ENCODE data around the gene SMOC2.
"Not testable (repeated sequence)": the region's sequence is repeated elsewhere in the genome, so short reads cannot be mapped to it uniquely, and the experiment has no call there.

Gene SMOC2

GRCh38 chr6:168528474-168529095 is 87.6 kb downstream of the SMOC2 start:
- H3K4me3 ChIP-seq (ENCODE audit: low read depth, low read length), result no peak overlapping the region
- H3K9me3 ChIP-seq (ENCODE audit: control insufficient read depth, insufficient read depth, low read length), result no peaks in the 10 kb centered on the region
- no peaks in the 10 kb centered on the region for H3K36me3 ChIP-seq (ENCODE audit: control insufficient read depth, insufficient read depth, low read length)
- no peaks in the 10 kb centered on the region for H3K4me1 ChIP-seq (ENCODE audit: control insufficient read depth, insufficient read depth, low read length)
- H3K27me3 ChIP-seq (ENCODE audit: control insufficient read depth, insufficient read depth, low read length), result no peaks in the 10 kb centered on the region
- no peak overlapping the region for H3K9ac ChIP-seq (ENCODE audit: low read depth, low read length)

GRCh38 chr6:168529214-168529613 is 88.2 kb downstream of the SMOC2 start:
- no peaks in the 10 kb centered on the region for H3K9me3 ChIP-seq (ENCODE audit: control insufficient read depth, insufficient read depth, low read length)
- H3K4me1 ChIP-seq (ENCODE audit: control insufficient read depth, insufficient read depth, low read length), result no peaks in the 10 kb centered on the region
- H3K4me3 ChIP-seq (ENCODE audit: low read depth, low read length), result no peak overlapping the region
- no peaks in the 10 kb centered on the region for H3K27me3 ChIP-seq (ENCODE audit: control insufficient read depth, insufficient read depth, low read length)
- H3K9ac ChIP-seq (ENCODE audit: low read depth, low read length), result no peak overlapping the region
- H3K36me3 ChIP-seq (ENCODE audit: control insufficient read depth, insufficient read depth, low read length), result no peaks in the 10 kb centered on the region

GRCh38 chr6:168530653-168531071 is 89.7 kb downstream of the SMOC2 start:
- H3K4me1 ChIP-seq (ENCODE audit: control insufficient read depth, insufficient read depth, low read length), result no peaks in the 10 kb centered on the region
- no peaks in the 10 kb centered on the region for H3K9me3 ChIP-seq (ENCODE audit: control insufficient read depth, insufficient read depth, low read length)
- H3K36me3 ChIP-seq (ENCODE audit: control insufficient read depth, insufficient read depth, low read length), result no peaks in the 10 kb centered on the region
- no peak overlapping the region for H3K9ac ChIP-seq (ENCODE audit: low read depth, low read length)
- no peak overlapping the region for H3K4me3 ChIP-seq (ENCODE audit: low read depth, low read length)
- H3K27me3 ChIP-seq (ENCODE audit: control insufficient read depth, insufficient read depth, low read length), result no peaks in the 10 kb centered on the region

GRCh38 chr6:168532070-168532469 is 91.1 kb downstream of the SMOC2 start:
- Histone ChIP-seq H3K36me3 (ENCODE audit: control insufficient read depth, insufficient read depth, low read length) (no peaks in the 10 kb centered on the region), H3K4me1 (ENCODE audit: control insufficient read depth, insufficient read depth, low read length) (no peaks in the 10 kb centered on the region), H3K27me3 (ENCODE audit: control insufficient read depth, insufficient read depth, low read length) (no peaks in the 10 kb centered on the region), H3K4me3 (ENCODE audit: low read depth, low read length) (no peak overlapping the region), H3K9me3 (ENCODE audit: control insufficient read depth, insufficient read depth, low read length) (no peaks in the 10 kb centered on the region), H3K9ac (ENCODE audit: low read depth, low read length) (no peak overlapping the region)

GRCh38 chr6:168533414-168533813 is 92.4 kb downstream of the SMOC2 start:
- H3K4me1 ChIP-seq (ENCODE audit: control insufficient read depth, insufficient read depth, low read length), result no peaks in the 10 kb centered on the region
- no peaks in the 10 kb centered on the region for H3K9me3 ChIP-seq (ENCODE audit: control insufficient read depth, insufficient read depth, low read length)
- no peaks in the 10 kb centered on the region for H3K36me3 ChIP-seq (ENCODE audit: control insufficient read depth, insufficient read depth, low read length)
- H3K27me3 ChIP-seq (ENCODE audit: control insufficient read depth, insufficient read depth, low read length), result no peaks in the 10 kb centered on the region
- H3K9ac ChIP-seq (ENCODE audit: low read depth, low read length), result no peak overlapping the region
- no peak overlapping the region for H3K4me3 ChIP-seq (ENCODE audit: low read depth, low read length)

GRCh38 chr6:168534265-168534664 is 93.3 kb downstream of the SMOC2 start:
- no peak overlapping the region for H3K4me3 ChIP-seq (ENCODE audit: low read depth, low read length)
- H3K9ac ChIP-seq (ENCODE audit: low read depth, low read length), result no peak overlapping the region
- no peaks in the 10 kb centered on the region for H3K4me1 ChIP-seq (ENCODE audit: control insufficient read depth, insufficient read depth, low read length)
- no peaks in the 10 kb centered on the region for H3K36me3 ChIP-seq (ENCODE audit: control insufficient read depth, insufficient read depth, low read length)
- H3K27me3 ChIP-seq (ENCODE audit: control insufficient read depth, insufficient read depth, low read length), result no peaks in the 10 kb centered on the region
- H3K9me3 ChIP-seq (ENCODE audit: control insufficient read depth, insufficient read depth, low read length), result no peaks in the 10 kb centered on the region

GRCh38 chr6:168535711-168536110 is 94.7 kb downstream of the SMOC2 start:
- no peaks in the 10 kb centered on the region for H3K4me1 ChIP-seq (ENCODE audit: control insufficient read depth, insufficient read depth, low read length)
- no peak overlapping the region for H3K4me3 ChIP-seq (ENCODE audit: low read depth, low read length)
- H3K36me3 ChIP-seq (ENCODE audit: control insufficient read depth, insufficient read depth, low read length), result no peaks in the 10 kb centered on the region
- no peaks in the 10 kb centered on the region for H3K27me3 ChIP-seq (ENCODE audit: control insufficient read depth, insufficient read depth, low read length)
- H3K9me3 ChIP-seq (ENCODE audit: control insufficient read depth, insufficient read depth, low read length), result no peaks in the 10 kb centered on the region
- no peak overlapping the region for H3K9ac ChIP-seq (ENCODE audit: low read depth, low read length)

GRCh38 chr6:168536196-168536595 is 95.2 kb downstream of the SMOC2 start:
- H3K36me3 ChIP-seq (ENCODE audit: control insufficient read depth, insufficient read depth, low read length), result no peaks in the 10 kb centered on the region
- peaks cover 4% of the 10 kb centered on the region for H3K4me1 ChIP-seq (ENCODE audit: control insufficient read depth, insufficient read depth, low read length)
- no peaks in the 10 kb centered on the region for H3K9me3 ChIP-seq (ENCODE audit: control insufficient read depth, insufficient read depth, low read length)
- H3K9ac ChIP-seq (ENCODE audit: low read depth, low read length), result no peak overlapping the region
- H3K27me3 ChIP-seq (ENCODE audit: control insufficient read depth, insufficient read depth, low read length), result no peaks in the 10 kb centered on the region
- H3K4me3 ChIP-seq (ENCODE audit: low read depth, low read length), result no peak overlapping the region

- Histone ChIP-seq H3K4me1 (ENCODE audit: control insufficient read depth, insufficient read depth, low read length) (peaks cover 7% of the 10 kb centered on the region), H3K27me3 (ENCODE audit: control insufficient read depth, insufficient read depth, low read length) (no peaks in the 10 kb centered on the region), H3K4me3 (ENCODE audit: low read depth, low read length) (no peak overlapping the region), H3K36me3 (ENCODE audit: control insufficient read depth, insufficient read depth, low read length) (no peaks in the 10 kb centered on the region), H3K9ac (ENCODE audit: low read depth, low read length) (no peak overlapping the region), H3K9me3 (ENCODE audit: control insufficient read depth, insufficient read depth, low read length) (no peaks in the 10 kb centered on the region)
Observed at GRCh38 chr6:168536665-168537539, 95.9 kb downstream of the SMOC2 start.

- Histone ChIP-seq H3K9ac (ENCODE audit: low read depth, low read length) (no peak overlapping the region), H3K9me3 (ENCODE audit: control insufficient read depth, insufficient read depth, low read length) (no peaks in the 10 kb centered on the region), H3K4me1 (ENCODE audit: control insufficient read depth, insufficient read depth, low read length) (peaks cover 7% of the 10 kb centered on the region), H3K27me3 (ENCODE audit: control insufficient read depth, insufficient read depth, low read length) (no peaks in the 10 kb centered on the region), H3K36me3 (ENCODE audit: control insufficient read depth, insufficient read depth, low read length) (no peaks in the 10 kb centered on the region), H3K4me3 (ENCODE audit: low read depth, low read length) (no peak overlapping the region)
Observed at GRCh38 chr6:168537540-168537884, 96.5 kb downstream of the SMOC2 start.

GRCh38 chr6:168538188-168538891 is 97.4 kb downstream of the SMOC2 start:
- not testable (repeated sequence) for H3K4me3 ChIP-seq (ENCODE audit: low read depth, low read length); H3K27me3 ChIP-seq (ENCODE audit: control insufficient read depth, insufficient read depth, low read length); H3K9ac ChIP-seq (ENCODE audit: low read depth, low read length); H3K4me1 ChIP-seq (ENCODE audit: control insufficient read depth, insufficient read depth, low read length); H3K36me3 ChIP-seq (ENCODE audit: control insufficient read depth, insufficient read depth, low read length); H3K9me3 ChIP-seq (ENCODE audit: control insufficient read depth, insufficient read depth, low read length)

Measured in iPS-15b (cell line).